HAP-1 (cell line): Measurements from ENCODE around the gene SLC16A13.
"Not testable (repeated sequence)": the region's sequence is repeated elsewhere in the genome, so short reads cannot be mapped to it uniquely, and the experiment has no call there.

ENCODE experiments used
- DNase-seq, 2 experiments: peaks; one replicate each; pipeline ENCODE4 v3.0.0-alpha.2; 2016 to 2020; ENCODE audit warnings: low spot score in 2 of 2
- H3K27me3 ChIP-seq: fragments of 250-450 bp; sonication (Bioruptor Pico); 2 replicates; pipeline ENCODE4 v1.5.1; 2020; ENCODE audit warnings: low read depth, mild to moderate bottlenecking, moderate library complexity
- H3K36me3 ChIP-seq: fragments of 250-450 bp; sonication (Bioruptor Pico); replicated peaks from 2 replicates; pipeline ENCODE4 v1.5.1; 2020; ENCODE audit warnings: mild to moderate bottlenecking
- H3K4me1 ChIP-seq: fragments of 250-450 bp; sonication (Bioruptor Pico); 2 replicates; pipeline ENCODE4 v1.5.1; 2020; ENCODE audit warnings: mild to moderate bottlenecking
- H3K4me3 ChIP-seq: fragments of 250-450 bp; sonication (Bioruptor Pico); 2 replicates; pipeline ENCODE4 v1.5.1; 2020; ENCODE audit warnings: mild to moderate bottlenecking, moderate library complexity
- H3K9me3 ChIP-seq: fragments of 250-450 bp; sonication (Bioruptor Pico); 2 replicates; pipeline ENCODE4 v1.5.1; 2020; ENCODE audit warnings: mild to moderate bottlenecking, moderate library complexity
- in situ Hi-C: fragments of 300-500 bp; cut with MboI; formaldehyde crosslinking; loops from 3 replicates; pipeline ENCODE4 v1.14.3; 2020; ENCODE audit warnings: low sequenced_read_pairs, inconsistent platforms, mixed read lengths

SLC16A13 gene, protein sequence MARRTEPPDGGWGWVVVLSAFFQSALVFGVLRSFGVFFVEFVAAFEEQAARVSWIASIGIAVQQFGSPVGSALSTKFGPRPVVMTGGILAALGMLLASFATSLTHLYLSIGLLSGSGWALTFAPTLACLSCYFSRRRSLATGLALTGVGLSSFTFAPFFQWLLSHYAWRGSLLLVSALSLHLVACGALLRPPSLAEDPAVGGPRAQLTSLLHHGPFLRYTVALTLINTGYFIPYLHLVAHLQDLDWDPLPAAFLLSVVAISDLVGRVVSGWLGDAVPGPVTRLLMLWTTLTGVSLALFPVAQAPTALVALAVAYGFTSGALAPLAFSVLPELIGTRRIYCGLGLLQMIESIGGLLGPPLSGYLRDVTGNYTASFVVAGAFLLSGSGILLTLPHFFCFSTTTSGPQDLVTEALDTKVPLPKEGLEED

DNA sequence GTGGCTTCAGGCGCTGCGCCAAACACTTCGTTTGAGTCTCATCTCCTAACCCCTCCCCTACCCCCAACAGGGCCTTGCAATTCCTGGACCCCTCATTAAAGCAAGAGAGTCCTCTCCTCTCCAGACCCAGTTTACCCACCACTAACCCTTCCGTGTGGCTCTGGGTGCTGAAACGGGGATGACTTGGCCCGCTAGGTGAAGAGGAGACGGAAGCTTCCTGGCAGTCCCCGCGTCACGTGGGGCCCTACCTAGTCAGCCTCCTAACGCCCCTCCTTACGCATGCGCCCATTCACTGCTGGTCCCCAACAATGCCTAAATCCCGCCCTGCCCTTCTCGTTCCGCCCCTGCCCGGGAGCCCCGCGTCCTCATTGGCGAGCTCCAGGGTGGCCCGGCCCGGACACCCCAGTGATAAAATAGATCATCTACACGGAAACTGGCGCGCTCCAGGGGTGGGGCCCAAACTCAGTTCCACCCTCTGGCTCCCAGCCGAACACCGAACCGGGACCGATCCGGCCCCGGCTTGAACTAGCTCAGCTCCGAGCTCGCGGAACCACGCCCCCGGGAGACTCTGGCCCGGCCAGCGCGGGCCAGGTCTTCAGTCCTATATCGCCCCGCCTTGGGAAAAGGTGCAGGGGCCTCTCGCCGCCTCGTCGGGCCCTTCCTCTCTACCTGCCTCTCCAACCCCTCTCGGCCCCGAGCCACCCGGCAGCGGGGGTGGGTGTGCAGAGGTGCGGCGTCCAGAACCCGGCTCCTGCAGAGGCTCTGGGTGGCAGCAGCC, at the start of gene SLC16A13:
Gene SLC16A13 (plus strand): TSS at position 425 of the 778 bp plus-strand sequence. CDS start 368 bp downstream, outside the sequence.
- H3K27me3 ChIP-seq = no peaks in the 10 kb centered on the region
- in situ Hi-C loops = no loop called here
- peak within 1 kb of the TSS; percentile 87 for H3K4me3 ChIP-seq
- H3K9me3 ChIP-seq = no peaks in the 10 kb centered on the region
- peak; percentile 92 to 98 for DNase-seq
- H3K36me3 ChIP-seq = 0 out of 2 replicates have a peak, but pooled peaks cover 2% of the 10 kb centered on the region
- H3K4me1 ChIP-seq = peaks cover 4% of the 10 kb centered on the region

DNA sequence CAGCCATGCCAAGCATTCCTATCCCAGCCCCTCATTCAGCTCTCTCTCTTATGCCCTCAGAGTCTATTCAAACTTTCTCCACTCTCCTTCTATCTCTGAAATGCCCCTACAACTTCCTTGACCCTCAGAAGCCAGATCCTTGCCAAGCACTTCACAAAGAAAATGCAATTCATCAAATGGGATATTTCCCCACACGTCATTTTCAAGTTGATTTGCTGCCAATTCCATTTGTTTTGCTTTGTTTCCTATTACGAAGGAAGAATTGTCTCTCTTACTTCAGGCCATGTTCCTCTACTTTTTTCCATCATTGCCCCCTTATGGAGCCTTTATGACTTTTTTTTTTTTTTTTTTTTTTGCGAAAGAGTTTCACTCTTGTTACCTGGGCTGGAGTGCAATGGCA, 49.1 kb upstream of the SLC16A13 start:
- Histone ChIP-seq H3K27me3 (no peaks in the 10 kb centered on the region), H3K9me3 (no peaks in the 10 kb centered on the region), H3K4me1 (no peaks in the 10 kb centered on the region), H3K36me3 (no peaks in the 10 kb centered on the region), H3K4me3 (no peak overlapping the region)
- no peak for DNase-seq
- in situ Hi-C loops = no loop called here

DNA sequence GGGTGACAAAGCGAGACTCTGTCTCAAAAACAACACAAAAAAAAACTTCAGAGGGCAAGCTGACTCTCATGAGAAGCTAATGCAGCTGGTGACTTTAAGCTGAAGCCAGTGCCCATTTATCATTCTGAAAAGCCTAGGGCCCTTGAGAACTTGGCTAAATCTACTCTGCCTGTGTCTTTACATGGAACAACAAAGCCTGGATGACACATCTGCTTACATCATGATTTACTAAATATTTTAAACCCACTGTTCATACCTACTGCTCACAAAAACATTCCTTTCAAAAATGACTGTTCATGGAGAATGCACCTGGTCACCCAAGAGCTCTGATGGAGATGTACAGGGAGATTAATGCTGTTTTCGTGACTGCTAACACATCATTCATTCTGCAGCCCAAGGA, 46.0 kb upstream of the SLC16A13 start:
- Histone ChIP-seq H3K9me3 (no peaks in the 10 kb centered on the region), H3K36me3 (no peaks in the 10 kb centered on the region), H3K27me3 (no peaks in the 10 kb centered on the region), H3K4me3 (no peak overlapping the region), H3K4me1 (no peaks in the 10 kb centered on the region)
- no peak for DNase-seq
- in situ Hi-C loops = no loop called here

DNA sequence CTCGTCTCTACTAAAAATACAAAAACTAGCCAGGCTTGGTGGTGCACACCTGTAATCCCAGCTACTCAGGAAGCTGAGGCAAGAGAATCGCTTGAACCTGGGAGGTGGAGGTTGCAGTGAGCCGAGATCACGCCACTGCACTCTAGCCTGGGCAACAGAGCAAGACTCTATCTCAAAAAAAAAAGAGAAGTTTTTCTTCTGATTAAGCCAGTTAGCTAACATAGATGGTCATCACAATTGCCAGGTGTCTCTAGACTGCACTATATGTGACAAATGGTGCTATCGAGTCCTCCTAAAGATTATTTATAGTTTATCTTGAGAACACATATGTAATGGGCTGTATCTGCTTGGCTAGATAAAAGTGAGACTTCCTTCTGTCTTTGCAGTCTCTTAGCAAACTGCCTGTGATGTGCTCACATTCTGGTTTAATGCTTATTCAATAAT, 42.2 kb upstream of the SLC16A13 start:
- H3K27me3 ChIP-seq, H3K4me3 ChIP-seq, H3K4me1 ChIP-seq, in situ Hi-C loops, H3K36me3 ChIP-seq, DNase-seq, H3K9me3 ChIP-seq: not testable (repeated sequence)

DNA sequence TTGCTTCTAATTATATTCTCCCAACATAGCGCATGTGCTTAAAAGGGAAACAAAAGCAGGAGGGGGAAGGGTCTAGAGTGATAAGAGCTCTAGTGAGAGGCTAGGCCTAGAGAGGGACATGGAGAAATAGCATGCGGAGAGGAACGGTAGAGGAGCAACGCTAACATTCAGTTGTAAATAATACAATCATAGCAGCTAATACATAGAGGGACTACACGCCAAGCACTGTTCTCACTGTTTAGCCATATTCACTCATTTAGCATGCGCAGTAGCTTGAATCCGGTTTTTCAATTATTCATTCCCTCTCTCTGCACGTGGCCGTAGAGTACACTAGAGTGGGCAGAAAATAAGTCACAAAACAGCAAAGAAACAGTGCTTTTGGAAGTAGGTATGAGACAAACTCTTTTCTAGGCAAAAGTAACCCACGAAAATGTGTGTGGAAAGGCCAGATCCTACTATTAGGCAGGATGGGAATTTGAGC, 41.7 kb upstream of the SLC16A13 start:
- Histone ChIP-seq H3K27me3 (no peaks in the 10 kb centered on the region), H3K9me3 (no peaks in the 10 kb centered on the region), H3K4me1 (no peaks in the 10 kb centered on the region), H3K4me3 (no peak overlapping the region), H3K36me3 (peaks cover 1% of the 10 kb centered on the region)
- in situ Hi-C loops = no loop called here
- no peak for DNase-seq

DNA sequence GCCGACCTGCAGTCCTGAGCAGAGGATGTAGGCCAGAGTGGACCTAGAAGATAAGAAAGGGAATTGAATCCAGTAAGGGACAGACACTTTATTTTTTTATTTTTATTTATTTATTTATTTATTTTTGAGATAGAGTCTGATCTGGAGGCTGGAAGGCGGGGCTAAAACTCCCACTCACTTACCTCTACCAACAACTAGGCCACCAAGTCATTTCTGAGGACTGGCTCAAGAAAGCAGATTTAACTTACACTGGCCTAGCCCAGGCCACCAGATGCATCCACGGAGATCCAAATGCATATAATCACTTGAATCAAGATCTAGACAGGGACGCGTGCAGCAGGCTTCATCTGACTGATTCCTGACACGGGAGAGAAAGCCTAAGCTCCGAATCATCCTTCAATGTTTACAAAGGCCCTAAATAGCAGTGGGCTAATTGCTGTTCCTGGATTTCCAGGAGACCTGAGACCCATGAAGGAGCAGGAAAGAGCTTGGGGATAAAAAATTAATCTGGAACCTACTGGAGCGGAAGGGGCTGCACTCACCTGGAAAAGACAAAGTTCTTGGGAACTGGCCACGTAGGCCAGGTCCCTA, 41.1 kb upstream of the SLC16A13 start:
- Histone ChIP-seq H3K4me3 (no peak overlapping the region), H3K4me1 (no peaks in the 10 kb centered on the region), H3K9me3 (no peaks in the 10 kb centered on the region), H3K36me3 (peaks cover 6% of the 10 kb centered on the region), H3K27me3 (no peaks in the 10 kb centered on the region)
- in situ Hi-C loops = no loop called here
- DNase-seq = no peak

DNA sequence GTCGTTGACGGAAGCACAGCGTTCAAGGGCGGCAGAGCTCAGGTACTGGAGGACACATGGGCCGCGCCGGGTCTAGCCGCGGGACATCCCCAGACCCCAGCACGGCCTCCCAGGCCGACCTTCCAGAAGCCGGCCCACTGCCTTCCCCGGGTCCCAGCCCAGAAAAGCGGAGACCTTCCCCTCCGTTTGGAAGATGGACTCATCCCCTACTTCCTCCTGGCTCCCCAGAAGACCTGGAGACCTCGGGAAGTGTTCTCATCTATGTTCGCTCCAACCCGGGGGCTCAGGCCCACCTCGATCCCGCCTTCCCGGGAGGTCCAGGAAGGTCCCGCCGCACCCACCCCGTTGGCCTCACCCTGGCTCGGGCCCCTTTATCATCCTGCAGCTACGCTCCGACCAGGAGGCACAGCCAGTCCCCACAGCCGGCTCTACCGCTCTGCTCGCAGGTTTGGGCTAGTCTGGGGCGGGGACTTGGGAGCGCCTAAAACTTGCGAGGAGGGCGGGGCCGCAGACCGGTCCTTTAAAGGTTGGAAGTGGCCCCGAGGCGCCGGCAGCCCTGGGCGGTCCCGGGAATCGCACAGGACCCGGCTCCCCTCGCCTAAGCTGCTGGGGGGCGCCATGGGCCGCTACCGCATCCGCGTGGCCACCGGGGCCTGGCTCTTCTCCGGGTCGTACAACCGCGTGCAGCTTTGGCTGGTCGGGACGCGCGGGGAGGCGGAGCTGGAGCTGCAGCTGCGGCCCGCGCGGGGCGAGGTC, 40.1 kb upstream of the SLC16A13 start, which contains the start of gene ALOX12:
Gene ALOX12 (plus strand): TSS at position 550 of the 756 bp plus-strand sequence. CDS start 69 bp downstream, at position 619.
- H3K4me3 ChIP-seq = no peak within 1 kb of the TSS
- H3K36me3 ChIP-seq = peaks cover 6% of the 10 kb centered on the region
- in situ Hi-C loops = no loop called here
- no peak for DNase-seq
- no peaks in the 10 kb centered on the region for H3K27me3 ChIP-seq
- no peaks in the 10 kb centered on the region for H3K4me1 ChIP-seq
- no peaks in the 10 kb centered on the region for H3K9me3 ChIP-seq

DNA sequence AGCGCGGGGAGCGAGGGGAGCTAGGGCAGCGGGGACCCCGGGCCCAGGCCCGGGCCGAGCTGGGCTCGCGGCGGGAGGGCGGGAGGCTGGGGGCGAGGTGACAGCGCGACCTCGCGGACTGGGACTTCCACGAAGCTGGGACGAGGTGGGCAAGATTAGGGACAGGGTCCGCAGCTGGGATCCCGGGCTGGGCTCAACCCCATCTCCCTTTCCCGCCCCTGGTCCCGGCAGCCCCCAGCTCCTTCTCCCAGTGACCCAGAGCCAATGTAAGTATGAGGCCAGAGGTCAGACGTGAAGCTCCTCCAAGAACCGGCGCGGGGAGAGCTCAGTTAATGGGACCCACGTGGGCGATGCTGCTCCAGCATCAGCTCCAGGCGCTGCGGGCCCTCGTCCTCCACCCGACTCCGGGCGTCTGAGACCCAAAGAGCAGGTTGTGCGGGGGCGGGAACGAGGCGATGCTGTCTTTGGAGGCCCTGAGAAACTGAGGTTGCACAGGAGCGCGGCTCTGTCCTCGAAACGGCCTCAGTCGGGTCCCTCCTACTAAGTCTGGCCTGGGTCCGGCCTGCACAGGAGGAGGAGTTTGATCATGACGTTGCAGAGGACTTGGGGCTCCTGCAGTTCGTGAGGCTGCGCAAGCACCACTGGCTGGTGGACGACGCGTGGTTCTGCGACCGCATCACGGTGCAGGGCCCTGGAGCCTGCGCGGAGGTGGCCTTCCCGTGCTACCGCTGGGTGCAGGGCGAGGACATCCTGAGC, 39.4 kb upstream of the SLC16A13 start:
- in situ Hi-C loops = no loop called here
- H3K27me3 ChIP-seq = no peaks in the 10 kb centered on the region
- DNase-seq = no peak
- H3K36me3 ChIP-seq = peaks cover 10% of the 10 kb centered on the region
- no peak overlapping the region for H3K4me3 ChIP-seq
- no peaks in the 10 kb centered on the region for H3K9me3 ChIP-seq
- no peaks in the 10 kb centered on the region for H3K4me1 ChIP-seq

DNA sequence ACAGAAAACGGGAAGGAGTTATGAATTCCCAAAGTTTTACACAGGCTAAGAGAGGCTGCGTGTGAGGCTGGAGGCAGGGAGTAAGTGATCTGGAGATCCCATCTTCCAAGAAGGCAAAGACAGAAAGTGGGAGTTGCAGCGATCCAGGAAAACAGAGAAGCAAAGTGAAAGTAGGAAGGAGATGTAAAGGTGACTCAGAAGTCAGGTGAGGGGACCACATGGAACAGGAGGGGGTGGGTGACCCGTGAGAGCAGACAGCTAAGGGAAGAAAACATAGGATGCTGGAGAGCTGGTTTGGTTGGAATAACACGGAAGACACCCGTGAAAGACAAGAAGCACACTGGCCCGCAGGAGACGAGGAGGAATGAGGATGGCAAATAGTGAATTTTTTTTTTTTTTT, 38.6 kb upstream of the SLC16A13 start:
- H3K27me3 ChIP-seq = no peaks in the 10 kb centered on the region
- H3K4me1 ChIP-seq = no peaks in the 10 kb centered on the region
- in situ Hi-C loops = no loop called here
- peaks cover 15% of the 10 kb centered on the region for H3K36me3 ChIP-seq
- no peak overlapping the region for H3K4me3 ChIP-seq
- no peaks in the 10 kb centered on the region for H3K9me3 ChIP-seq
- no peak for DNase-seq

DNA sequence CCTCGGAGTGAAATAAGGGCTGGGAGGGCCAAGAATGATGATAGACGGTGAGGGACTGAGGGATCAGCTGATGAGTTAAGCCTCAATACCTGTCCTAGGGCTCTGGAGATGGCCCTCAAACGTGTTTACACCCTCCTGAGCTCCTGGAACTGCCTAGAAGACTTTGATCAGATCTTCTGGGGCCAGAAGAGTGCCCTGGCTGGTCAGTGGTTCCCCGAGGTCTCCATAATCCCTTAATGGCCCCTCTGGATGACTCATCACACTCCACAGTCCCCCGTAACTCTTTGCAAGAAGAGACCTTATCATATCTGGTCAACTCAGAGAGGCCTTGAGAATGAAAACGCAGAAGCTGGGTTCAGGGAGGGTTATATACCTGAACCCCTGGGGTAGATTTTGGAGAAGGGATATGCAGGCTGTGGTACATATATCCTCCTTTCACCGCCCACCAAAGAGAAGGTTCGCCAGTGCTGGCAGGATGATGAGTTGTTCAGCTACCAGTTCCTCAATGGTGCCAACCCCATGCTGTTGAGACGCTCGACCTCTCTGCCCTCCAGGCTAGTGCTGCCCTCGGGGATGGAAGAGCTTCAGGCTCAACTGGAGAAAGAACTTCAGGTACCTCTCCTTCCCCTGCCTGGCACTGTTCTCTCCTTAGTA, 36.8 kb upstream of the SLC16A13 start:
- DNase-seq = no peak
- H3K9me3 ChIP-seq = no peaks in the 10 kb centered on the region
- no peaks in the 10 kb centered on the region for H3K4me1 ChIP-seq
- peaks cover 16% of the 10 kb centered on the region for H3K36me3 ChIP-seq
- no peaks in the 10 kb centered on the region for H3K27me3 ChIP-seq
- in situ Hi-C loops = no loop called here
- H3K4me3 ChIP-seq = no peak overlapping the region

DNA sequence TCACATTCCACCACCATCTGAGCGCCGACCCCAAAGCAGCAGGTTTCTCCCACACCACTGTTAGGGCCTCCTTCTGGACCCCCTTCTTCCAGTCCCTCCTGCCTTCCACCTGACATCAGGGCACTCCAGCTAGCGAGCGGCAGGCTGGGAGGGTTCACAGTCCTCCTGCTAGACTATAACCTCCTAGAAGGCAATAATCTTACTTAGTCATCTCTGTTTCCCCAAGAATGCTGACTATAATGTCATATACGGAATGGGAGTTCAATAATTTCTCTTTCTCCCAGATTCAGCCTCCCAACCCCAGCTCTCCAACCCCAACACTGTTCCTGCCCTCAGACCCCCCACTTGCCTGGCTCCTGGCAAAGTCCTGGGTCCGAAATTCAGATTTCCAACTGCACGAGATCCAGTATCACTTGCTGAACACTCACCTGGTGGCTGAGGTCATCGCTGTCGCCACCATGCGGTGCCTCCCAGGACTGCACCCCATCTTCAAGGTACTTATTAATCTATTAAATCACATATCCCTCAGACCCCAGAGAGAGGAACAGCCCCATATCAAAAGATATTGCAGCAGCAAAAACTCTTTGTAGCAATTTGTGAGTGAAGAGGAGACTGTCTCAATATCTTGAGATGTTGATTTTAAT, 34.4 kb upstream of the SLC16A13 start:
- Histone ChIP-seq H3K27me3 (no peaks in the 10 kb centered on the region), H3K36me3 (peaks cover 16% of the 10 kb centered on the region), H3K9me3 (no peaks in the 10 kb centered on the region), H3K4me3 (no peak overlapping the region), H3K4me1 (no peaks in the 10 kb centered on the region)
- peak in 1 of 2 experiments; percentile 67 for DNase-seq
- in situ Hi-C loops = loop anchor here (10.0 kb wide), 1 partner anchor 337 kb away; no protein-coding TSS in a partner anchor
